ENCODE results near the gene FAM236C.
"Not testable (repeated sequence)": the region's sequence is repeated elsewhere in the genome, so short reads cannot be mapped to it uniquely, and the experiment has no call there.

The FAM236C gene

DNA sequence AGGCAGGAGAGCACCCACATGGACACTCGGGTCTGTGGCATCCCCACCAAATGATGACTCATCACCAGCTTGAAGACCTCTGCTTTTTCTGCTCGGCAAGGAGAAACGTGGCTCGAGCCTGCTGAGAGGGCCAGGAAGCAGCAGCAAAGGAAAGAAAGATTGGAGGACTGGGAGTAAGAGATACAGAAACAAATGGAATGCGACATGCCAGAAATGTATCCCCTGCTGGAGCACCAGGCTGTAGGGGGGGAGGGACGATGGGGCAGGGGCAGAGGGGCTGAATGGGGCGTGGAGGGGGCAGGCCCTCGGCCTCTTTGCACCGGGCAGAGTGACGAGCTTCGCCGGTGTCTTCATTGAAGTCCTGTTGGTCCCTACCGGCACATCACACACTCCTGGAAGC is at the start of gene FAM236C:
Gene FAM236C, plus strand, starts transcription at position 301 of the 400 bp plus-strand sequence. CDS start 100 bp downstream, outside the sequence.
- not testable (repeated sequence) for DNase-seq

DNA sequence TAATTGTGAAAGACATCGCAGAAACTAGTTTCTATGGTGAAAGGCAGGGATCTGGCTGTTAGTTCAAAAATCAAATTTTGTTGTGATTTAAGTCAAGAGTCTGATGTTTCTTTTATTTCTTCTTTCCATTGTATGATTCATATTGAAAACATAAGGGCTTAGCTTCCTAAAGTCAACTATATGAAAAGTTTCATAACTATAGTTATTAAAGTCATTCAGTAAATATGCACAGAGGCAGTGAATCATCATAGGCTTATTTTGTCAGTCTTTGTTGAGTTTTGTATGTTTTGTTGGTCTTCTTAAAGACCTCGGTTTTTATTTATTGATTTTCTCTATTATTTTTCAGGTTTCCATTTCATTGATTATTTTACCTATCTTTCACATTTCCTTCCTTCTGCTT is 29.5 kb upstream of the FAM236C start:
- not testable (repeated sequence) for DNase-seq

DNA sequence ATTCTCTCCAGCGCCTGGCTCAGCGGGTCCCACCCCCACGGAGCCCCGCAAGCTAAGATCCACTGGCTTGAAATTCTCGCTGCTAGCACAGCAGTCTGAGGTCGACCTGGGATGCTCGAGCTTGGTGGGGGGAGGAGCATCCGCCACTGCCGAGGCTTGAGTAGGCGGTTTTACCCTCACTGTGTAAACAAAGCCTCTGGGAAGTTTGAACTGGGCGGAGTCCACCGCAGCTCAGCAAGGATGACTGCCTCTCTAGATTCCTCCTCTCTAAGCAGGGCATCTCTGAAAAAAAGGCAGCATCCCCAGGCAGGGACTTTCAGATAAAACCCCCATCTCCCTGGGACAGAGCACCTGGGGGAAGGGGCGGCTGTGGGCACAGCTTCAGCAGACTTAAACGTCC is 22.7 kb upstream of the FAM236C start:
- not testable (repeated sequence) for DNase-seq

DNA sequence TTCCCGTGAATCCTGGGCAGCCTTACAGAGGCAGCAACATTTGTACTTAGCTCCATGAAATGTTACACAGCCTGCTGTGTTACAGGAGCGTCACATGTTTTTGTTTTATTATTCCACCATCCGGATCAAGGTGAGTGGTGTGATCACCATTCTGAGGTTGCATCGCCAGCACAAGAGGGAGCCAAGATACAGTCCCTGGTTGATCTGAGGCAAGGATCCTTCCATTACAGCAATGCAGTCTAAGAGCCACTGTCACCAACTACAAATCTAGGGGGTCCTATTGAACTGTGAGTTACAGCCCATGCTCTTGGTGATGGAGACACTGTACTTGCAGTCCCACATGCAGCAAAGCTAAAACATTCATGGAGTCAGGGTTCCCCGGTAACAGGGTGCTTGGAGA is 3.7 kb downstream of the FAM236C start:
- DNase-seq: not testable (repeated sequence)

DNA sequence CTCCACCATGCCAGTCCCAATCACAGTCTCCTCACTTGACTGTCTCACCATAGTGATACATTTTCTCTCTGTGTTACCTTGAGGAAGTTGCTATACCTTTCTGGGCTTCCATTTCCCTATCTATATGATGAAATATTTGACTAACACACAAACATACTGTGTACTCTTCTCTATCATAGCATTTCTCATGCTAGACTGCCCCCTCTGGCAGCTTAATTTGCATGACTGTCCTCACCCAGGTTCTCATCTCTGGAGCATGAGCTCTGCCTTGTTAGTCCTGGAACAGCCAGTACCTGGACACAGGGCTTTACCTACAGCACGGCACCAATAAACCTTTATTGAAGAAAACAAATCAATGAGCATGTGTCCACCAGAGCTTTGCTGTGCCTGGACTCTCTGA is 19.9 kb downstream of the FAM236C start:
- not testable (repeated sequence) for DNase-seq

DNA sequence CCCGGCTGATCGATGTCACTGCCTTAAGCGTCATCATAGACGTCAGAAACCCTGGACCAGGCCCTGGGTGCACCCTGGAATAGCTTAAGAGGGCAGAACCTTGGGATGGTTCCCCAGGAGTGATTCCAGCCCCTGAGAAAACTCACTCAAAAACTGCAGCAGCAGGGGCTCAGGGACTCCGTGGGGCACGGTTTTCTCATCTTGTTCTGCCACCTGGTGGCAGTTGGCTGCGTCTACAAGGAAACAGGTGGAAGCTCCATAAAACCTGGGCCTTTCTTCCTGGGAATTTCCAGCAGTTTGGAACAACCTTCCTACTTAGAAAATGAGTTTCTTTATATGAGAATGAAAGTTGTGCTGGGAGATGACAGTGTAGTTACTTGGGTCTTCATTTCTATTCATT is 24.0 kb downstream of the FAM236C start:
- DNase-seq: not testable (repeated sequence)

DNA sequence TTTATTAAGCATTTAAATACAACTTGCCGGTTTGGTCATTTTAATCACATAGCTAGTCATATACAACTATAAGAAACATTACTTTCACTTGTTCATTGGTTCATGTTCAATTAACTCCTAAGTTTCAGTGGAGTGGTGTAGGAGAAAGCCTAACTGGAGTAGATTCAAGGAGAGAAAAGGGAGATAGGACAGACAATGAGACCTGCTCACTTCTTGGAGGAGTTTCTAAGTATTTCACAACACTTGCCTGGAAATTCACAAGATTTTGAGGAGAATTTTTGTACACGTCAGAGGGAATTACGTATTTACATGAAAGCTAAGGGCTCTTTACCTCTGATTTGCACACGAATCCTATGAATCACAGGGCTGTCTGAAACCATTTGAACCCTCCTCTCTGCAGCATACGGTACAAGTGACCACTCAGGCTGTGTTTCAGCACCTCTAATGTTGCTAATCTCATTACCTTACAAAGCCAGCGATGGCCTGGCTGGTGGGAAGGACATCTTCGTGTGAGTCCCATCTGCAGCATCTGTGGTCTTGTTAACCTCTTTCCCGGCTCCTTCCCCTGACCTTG is 24.6 kb downstream of the FAM236C start:
- DNase-seq: not testable (repeated sequence)

DNA sequence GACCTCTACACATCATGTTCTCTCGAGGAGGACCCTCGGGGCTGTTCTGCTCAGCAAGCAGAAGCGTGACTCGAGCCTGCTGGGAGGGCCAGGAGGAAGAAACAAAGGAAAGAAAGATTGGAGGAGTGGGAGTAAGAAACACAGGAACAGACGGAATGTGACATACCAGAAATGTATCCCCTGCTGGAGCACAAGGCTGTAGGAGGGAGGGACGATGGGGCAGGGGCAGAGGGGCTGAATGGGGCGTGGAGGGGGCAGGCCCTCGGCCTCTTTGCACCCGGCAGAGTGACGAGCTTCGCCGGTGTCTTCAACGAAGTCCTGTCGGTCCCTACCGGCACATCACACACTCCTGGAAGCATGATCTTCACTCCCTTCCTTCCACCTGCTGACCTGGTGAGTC is 25.5 kb downstream of the FAM236C start, which contains the start of gene FAM236A:
Gene FAM236A, plus strand, starts transcription at position 301 of the 400 bp plus-strand sequence. Its CDS starts 57 bp downstream, at position 358.
- not testable (repeated sequence) for DNase-seq

DNA sequence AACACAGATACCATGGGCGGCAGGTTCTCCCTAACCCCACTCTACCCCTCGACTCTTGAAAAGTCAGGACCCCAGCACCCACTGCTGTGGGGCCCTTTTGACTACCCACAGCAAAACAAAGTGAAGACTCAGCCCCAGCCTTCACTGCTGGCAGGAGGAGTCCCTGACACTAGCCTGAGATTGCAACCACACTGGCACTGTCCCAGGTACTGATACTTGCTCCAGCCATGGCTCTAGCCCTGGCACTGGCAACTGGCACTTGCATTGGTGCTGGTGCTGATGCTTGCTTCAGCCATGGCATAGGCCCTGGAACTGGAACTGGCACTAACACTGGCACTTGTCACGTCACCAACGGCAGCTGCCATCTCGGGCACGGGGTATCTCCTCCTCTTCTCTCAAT is 29.9 kb downstream of the FAM236C start:
- DNase-seq: not testable (repeated sequence)

DNA sequence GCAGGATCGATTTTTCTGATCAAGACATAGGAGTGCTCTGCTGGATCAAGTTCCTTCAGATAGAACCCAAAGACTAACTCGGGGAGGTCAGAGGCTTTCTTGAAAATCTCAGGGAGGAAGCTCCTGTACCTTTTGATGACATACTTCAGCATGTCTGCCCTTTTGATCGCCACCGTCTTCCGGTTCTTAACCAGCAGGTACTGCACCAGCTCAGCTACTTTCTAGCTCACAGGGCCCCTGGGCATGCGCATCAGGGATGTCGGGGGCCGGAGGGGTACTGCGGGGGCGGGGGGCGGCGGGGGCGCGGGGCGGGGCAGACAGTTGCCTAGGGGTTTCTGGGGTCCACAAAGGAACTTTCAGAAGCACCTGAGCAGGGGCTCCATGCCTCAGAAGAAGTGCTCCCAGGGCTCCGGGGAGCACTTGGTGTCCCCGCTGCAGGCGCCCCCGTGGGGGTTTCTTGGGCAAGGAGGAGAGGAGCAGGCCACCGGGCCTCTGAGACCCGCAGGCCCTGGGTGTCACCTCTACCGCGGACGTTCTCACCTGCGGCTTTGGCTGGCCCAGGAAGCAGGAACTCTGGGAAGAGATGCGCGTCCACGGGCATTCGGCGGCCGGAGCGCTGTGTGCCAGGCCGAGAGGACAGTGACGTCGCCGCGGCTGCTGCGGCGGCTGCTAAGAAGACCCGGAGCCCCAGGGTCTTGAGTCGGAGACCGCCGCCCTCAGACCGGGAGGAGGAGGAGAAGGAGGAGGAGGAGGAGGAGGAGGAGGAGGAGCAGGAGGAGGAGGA is 30.8 kb downstream of the FAM236C start:
- DNase-seq: not testable (repeated sequence)

DNA sequence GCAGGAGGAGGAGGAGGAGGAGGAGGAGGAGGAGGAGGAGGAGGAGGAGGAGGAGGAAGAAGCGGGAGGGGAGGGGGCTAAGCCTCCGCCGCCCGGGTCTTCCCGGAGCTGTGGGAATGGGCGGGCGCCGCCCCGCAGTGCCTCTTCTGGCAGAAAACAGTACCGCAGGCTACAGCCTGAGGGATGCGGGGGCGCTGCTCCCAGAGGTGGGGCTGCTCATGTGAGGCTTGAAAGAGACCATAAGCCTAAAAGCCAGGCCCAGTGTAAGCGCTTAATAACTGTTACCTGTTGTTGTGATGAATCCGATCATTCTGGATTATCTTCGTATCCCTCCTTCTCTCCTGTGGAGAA is 31.4 kb downstream of the FAM236C start, which contains the start of gene DMRTC1:
Gene DMRTC1, minus strand, starts transcription at position 19 of the 351 bp plus-strand sequence. CDS start 68,143 bp downstream, outside the sequence.
- not testable (repeated sequence) for DNase-seq

DNA sequence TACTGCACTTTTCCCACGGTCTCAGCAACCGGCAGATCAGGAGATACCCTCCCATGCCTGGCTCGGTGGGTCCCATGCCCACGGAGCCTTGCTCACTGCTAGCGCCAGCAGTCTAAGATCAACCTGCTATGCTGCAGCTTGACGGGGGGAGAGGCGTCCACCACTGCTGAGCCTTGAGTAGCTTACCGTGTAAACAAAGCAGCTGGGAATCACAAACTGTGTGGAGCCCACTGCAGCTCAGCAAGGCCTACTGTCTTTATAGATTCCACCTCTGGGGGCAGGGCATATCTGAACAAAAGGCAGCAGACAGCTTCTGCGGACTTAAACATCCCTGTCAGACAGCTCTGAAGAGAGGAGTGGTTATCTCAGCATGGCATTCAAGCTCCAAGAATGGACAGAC is 47.6 kb downstream of the FAM236C start:
- not testable (repeated sequence) for DNase-seq
